GM23338 (cell line): ENCODE results near the gene ALDH5A1. TPM values are rescaled to one million over a fixed set of nuclear protein-coding genes. Genes with fewer than 3 reads are reported as not detected.
A peak's percentile ranks its signal among the peaks of the same experiment; 100 is the strongest.

Experiments used
- ATAC-seq: fragments of 200-7000 bp; cut with Tn5 transposase; 3 replicates; pipeline ENCODE4 v1.9.1; 2020
- DNase-seq: peaks from one replicate; pipeline ENCODE4 v3.0.0-alpha.2; 2015; ENCODE audit warnings: low spot score
- H2AFZ ChIP-seq: fragments of 200-600 bp; sonication (generic); 2 replicates; pipeline ENCODE4 v1.8.0; 2016; ENCODE audit warnings: antibody characterized with exemption, mild to moderate bottlenecking, moderate library complexity
- H3F3A ChIP-seq: fragments of 200-600 bp; sonication (generic); replicated peaks from 2 replicates; pipeline ENCODE4 v1.8.0; 2017; ENCODE audit warnings: antibody characterized with exemption, mixed run types, low read depth
- H3K27ac ChIP-seq: fragments of 200-600 bp; sonication (generic); 2 replicates; pipeline ENCODE4 v1.6.1; 2016; ENCODE audit warnings: low read depth
- H3K27me3 ChIP-seq: fragments of 200-600 bp; sonication (generic); 2 replicates; pipeline ENCODE4 v1.8.0; 2016; ENCODE audit warnings: mild to moderate bottlenecking, mixed run types, moderate library complexity; ENCODE audit not compliant: insufficient read depth
- H3K36me3 ChIP-seq: fragments of 200-600 bp; sonication (generic); 2 replicates; pipeline ENCODE4 v1.8.0; 2016; ENCODE audit warnings: mild to moderate bottlenecking; ENCODE audit not compliant: insufficient read depth
- H3K4me1 ChIP-seq: fragments of 200-600 bp; sonication (generic); 2 replicates; pipeline ENCODE4 v1.8.0; 2016; ENCODE audit warnings: mild to moderate bottlenecking, moderate library complexity; ENCODE audit not compliant: insufficient read depth
- H3K4me2 ChIP-seq: fragments of 200-600 bp; sonication (generic); 2 replicates; pipeline ENCODE4 v1.7.1; 2017; ENCODE audit warnings: mixed run types
- H3K4me3 ChIP-seq: fragments of 200-600 bp; sonication (generic); 2 replicates; pipeline ENCODE4 v1.6.1; 2016; ENCODE audit warnings: mixed run types
- H3K79me2 ChIP-seq: fragments of 200-600 bp; sonication (generic); replicated peaks from 2 replicates; pipeline ENCODE4 v1.8.0; 2017; ENCODE audit warnings: mild to moderate bottlenecking; ENCODE audit not compliant: insufficient read depth
- H3K9me2 ChIP-seq: fragments of 200-600 bp; sonication (generic); 2 replicates; pipeline ENCODE4 v1.8.0; 2017; ENCODE audit not compliant: insufficient read depth
- H4K20me1 ChIP-seq: fragments of 200-600 bp; sonication (generic); replicated peaks from 2 replicates; pipeline ENCODE4 v1.8.0; 2017; ENCODE audit warnings: mild to moderate bottlenecking; ENCODE audit not compliant: insufficient read depth
- H3K27ac Mint-ChIP-seq: 2 replicates; pipeline ENCODE4 v1.8.0; 2020; ENCODE audit warnings: inconsistent platforms, mild to moderate bottlenecking, moderate library complexity, mixed read lengths
- H3K27me3 Mint-ChIP-seq: 3 replicates; pipeline ENCODE4 v1.8.0; 2022; ENCODE audit warnings: low read depth, mild to moderate bottlenecking, moderate library complexity, mixed read lengths, inconsistent platforms; ENCODE audit not compliant: insufficient read depth, poor library complexity
- H3K36me3 Mint-ChIP-seq: 3 replicates; pipeline ENCODE4 v1.8.0; 2021; ENCODE audit warnings: low read depth, mild to moderate bottlenecking, inconsistent platforms, moderate library complexity, mixed read lengths
- H3K4me1 Mint-ChIP-seq: 3 replicates; pipeline ENCODE4 v1.8.0; 2020; ENCODE audit warnings: mild to moderate bottlenecking, inconsistent platforms, mixed read lengths
- H3K4me3 Mint-ChIP-seq: 3 replicates; pipeline ENCODE4 v1.8.0; 2021; ENCODE audit warnings: moderate library complexity, mild to moderate bottlenecking, inconsistent platforms, mixed read lengths
- H3K9me3 Mint-ChIP-seq: 3 replicates; pipeline ENCODE4 v1.8.0; 2020; ENCODE audit warnings: moderate library complexity, mild to moderate bottlenecking, inconsistent platforms, mixed read lengths
- CREB1 ChIP-seq: fragments of 250-450 bp; sonication (Bioruptor Pico); IDR thresholded peaks from 2 replicates; pipeline ENCODE4 v1.5.0; 2020; ENCODE audit warnings: low read depth, mild to moderate bottlenecking, moderate library complexity
- CTCF ChIP-seq, 2 experiments: fragments of 200-600 bp in 1 of 2; sonication (generic) in 1 of 2; conservative IDR thresholded peaks; 2 replicates each; pipeline versions ENCODE4 v1.5.1 to v1.6.1; 2016 to 2017; ENCODE audit warnings: antibody characterized with exemption in 2 of 2, low read depth in 2 of 2, mild to moderate bottlenecking in 2 of 2, moderate library complexity in 1 of 2
- EZH2 ChIP-seq: fragments of 200-600 bp; sonication (generic); IDR thresholded peaks from one replicate; pipeline ENCODE4 v1.8.0; 2017; ENCODE audit warnings: antibody characterized with exemption, mild to moderate bottlenecking, low read depth; ENCODE audit not compliant: unreplicated experiment
- JUNB ChIP-seq: IDR thresholded peaks from one replicate; pipeline ENCODE4 v1.6.1; 2016; ENCODE audit warnings: antibody characterized with exemption; ENCODE audit not compliant: unreplicated experiment
- NANOG ChIP-seq: IDR thresholded peaks from 2 replicates; pipeline ENCODE4 v1.6.1; 2016; ENCODE audit warnings: antibody characterized with exemption, borderline replicate concordance
- POLR2AphosphoS5 ChIP-seq: IDR thresholded peaks from 2 replicates; pipeline ENCODE4 v1.6.1; 2016; ENCODE audit warnings: antibody characterized with exemption, low read depth
- STAT1 ChIP-seq: IDR thresholded peaks from one replicate; pipeline ENCODE4 v1.6.1; 2016; ENCODE audit warnings: antibody characterized with exemption; ENCODE audit not compliant: unreplicated experiment
- ZNF114 ChIP-seq: fragments of 250-450 bp; sonication (Bioruptor Pico); IDR thresholded peaks from 2 replicates; pipeline ENCODE4 v1.5.0; 2020; ENCODE audit warnings: mild to moderate bottlenecking, moderate library complexity
- polyA plus RNA-seq: library from polyadenylated mRNA; unstranded; fragments of >200 nt; fragmentation: Nextera tagmentation; extraction: Ambion mirVana; gene quantifications from 2 replicates; pipeline ENCODE4 v1.2.1, GENCODE V29; 2016
- total RNA-seq: library from RNA; depleted of rRNA; stranded (reverse); fragments of >200 nt; shearing (Covaris generic); gene quantifications from 2 replicates; pipeline ENCODE4 v1.2.3, GENCODE V29; 2014
- TF ChIP-seq, protein P1 (sequence below): fragments of 250-450 bp; sonication (Bioruptor Pico); IDR thresholded peaks from 2 replicates; pipeline ENCODE4 v1.5.0; 2020; ENCODE audit warnings: mild to moderate bottlenecking, moderate library complexity
- TF ChIP-seq, protein P2 (sequence below): IDR thresholded peaks from one replicate; pipeline ENCODE4 v1.6.1; 2018; ENCODE audit warnings: antibody characterized with exemption; ENCODE audit not compliant: unreplicated experiment

ALDH5A1 gene
- total and polyA plus RNA-seq, 2 experiments from 2014 or later: 3.1 to 5.2 TPM

DNA sequence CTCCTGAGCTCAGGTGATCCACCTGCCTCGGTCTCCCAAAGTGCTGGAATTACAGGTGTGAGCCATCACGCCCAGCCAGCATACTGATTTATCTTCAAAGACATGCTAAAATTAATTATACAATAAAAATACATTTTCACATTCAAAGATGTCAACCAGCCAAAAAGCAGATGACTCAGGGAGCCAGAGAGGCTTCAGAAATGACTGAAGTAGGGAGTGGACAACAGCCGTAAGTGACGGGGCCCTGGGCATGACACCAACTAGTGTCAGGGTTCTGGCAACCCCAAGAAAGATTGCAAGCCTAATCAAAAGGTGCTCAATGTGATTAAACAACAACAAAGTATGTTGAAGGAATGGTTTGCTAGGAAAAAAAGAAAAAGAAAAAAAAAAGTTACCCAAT is 33.8 kb upstream of the ALDH5A1 start (continued):
- TF ChIP-seq, protein P1, sequence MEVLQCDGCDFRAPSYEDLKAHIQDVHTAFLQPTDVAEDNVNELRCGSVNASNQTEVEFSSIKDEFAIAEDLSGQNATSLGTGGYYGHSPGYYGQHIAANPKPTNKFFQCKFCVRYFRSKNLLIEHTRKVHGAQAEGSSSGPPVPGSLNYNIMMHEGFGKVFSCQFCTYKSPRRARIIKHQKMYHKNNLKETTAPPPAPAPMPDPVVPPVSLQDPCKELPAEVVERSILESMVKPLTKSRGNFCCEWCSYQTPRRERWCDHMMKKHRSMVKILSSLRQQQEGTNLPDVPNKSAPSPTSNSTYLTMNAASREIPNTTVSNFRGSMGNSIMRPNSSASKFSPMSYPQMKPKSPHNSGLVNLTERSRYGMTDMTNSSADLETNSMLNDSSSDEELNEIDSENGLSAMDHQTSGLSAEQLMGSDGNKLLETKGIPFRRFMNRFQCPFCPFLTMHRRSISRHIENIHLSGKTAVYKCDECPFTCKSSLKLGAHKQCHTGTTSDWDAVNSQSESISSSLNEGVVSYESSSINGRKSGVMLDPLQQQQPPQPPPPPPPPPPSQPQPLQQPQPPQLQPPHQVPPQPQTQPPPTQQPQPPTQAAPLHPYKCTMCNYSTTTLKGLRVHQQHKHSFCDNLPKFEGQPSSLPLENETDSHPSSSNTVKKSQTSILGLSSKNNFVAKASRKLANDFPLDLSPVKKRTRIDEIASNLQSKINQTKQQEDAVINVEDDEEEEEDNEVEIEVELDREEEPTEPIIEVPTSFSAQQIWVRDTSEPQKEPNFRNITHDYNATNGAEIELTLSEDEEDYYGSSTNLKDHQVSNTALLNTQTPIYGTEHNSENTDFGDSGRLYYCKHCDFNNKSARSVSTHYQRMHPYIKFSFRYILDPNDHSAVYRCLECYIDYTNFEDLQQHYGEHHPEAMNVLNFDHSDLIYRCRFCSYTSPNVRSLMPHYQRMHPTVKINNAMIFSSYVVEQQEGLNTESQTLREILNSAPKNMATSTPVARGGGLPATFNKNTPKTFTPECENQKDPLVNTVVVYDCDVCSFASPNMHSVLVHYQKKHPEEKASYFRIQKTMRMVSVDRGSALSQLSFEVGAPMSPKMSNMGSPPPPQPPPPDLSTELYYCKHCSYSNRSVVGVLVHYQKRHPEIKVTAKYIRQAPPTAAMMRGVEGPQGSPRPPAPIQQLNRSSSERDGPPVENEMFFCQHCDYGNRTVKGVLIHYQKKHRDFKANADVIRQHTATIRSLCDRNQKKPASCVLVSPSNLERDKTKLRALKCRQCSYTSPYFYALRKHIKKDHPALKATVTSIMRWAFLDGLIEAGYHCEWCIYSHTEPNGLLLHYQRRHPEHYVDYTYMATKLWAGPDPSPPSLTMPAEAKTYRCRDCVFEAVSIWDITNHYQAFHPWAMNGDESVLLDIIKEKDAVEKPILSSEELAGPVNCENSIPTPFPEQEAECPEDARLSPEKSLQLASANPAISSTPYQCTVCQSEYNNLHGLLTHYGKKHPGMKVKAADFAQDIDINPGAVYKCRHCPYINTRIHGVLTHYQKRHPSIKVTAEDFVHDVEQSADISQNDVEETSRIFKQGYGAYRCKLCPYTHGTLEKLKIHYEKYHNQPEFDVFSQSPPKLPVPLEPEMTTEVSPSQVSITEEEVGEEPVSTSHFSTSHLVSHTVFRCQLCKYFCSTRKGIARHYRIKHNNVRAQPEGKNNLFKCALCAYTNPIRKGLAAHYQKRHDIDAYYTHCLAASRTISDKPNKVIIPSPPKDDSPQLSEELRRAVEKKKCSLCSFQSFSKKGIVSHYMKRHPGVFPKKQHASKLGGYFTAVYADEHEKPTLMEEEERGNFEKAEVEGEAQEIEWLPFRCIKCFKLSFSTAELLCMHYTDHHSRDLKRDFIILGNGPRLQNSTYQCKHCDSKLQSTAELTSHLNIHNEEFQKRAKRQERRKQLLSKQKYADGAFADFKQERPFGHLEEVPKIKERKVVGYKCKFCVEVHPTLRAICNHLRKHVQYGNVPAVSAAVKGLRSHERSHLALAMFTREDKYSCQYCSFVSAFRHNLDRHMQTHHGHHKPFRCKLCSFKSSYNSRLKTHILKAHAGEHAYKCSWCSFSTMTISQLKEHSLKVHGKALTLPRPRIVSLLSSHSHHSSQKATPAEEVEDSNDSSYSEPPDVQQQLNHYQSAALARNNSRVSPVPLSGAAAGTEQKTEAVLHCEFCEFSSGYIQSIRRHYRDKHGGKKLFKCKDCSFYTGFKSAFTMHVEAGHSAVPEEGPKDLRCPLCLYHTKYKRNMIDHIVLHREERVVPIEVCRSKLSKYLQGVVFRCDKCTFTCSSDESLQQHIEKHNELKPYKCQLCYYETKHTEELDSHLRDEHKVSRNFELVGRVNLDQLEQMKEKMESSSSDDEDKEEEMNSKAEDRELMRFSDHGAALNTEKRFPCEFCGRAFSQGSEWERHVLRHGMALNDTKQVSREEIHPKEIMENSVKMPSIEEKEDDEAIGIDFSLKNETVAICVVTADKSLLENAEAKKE (CRISPR knock-in tag): no peak
- no peak for TF ChIP-seq CTCF (conservative IDR thresholded peaks at IDR 0.05; ENCODE audit: low read depth in 2 of 2)
- no peak for TF ChIP-seq NANOG

DNA sequence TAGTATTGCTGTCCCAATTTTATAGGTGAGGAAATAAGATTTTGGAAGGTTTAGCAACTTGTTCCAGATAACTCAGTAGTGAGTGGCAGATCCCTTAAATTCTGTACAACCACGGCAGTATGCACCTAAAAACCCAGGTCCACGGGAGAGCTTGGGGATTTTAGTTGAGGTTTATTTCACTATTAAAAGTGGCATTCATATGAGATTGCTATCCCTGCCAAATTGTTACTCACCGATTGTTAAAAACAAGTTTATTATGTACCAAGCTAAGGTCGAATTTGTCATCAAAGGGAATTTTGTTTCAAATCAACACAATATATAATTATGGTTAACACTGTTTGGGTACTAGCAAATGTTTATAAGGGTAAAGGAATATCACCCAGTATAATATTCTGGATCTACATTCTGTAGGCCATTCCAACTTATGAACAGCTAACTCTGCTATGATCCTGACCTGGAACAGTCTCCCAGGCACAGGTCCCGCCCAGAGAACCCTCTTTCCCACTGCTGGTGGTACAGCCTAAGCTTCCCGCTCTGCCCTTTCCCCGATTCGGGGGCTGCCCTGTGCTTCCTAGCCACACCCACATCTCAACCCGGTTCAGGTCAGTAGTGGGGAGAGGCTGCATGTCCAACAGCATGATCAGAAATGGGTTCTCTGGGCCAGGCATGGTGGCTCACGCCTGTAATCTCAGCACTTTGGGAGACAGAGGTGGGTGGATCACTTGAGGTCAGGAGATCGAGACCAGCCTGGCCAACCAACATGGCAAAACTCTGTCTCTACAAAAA is 30.3 kb upstream of the ALDH5A1 start:
- Mint-ChIP-seq H3K27ac (no peak overlapping the region), H3K27me3 (peaks cover 4% of the 10 kb centered on the region), H3K9me3 (no peaks in the 10 kb centered on the region), H3K4me1 (no peaks in the 10 kb centered on the region), H3K36me3 (no peaks in the 10 kb centered on the region), H3K4me3 (no peak overlapping the region)
- Histone ChIP-seq H3K27ac (no peak overlapping the region), H3K4me1 (no peaks in the 10 kb centered on the region), H3K79me2 (no peaks in the 10 kb centered on the region), H3K4me3 (no peak overlapping the region), H3K27me3 (no peaks in the 10 kb centered on the region), H3K9me2 (no peaks in the 10 kb centered on the region; the same call in 1 of the 2 replicates), H3K4me2 (no peak overlapping the region), H3F3A (no peaks in the 10 kb centered on the region), H4K20me1 (no peaks in the 10 kb centered on the region), H2AFZ (no peak overlapping the region), H3K36me3 (no peaks in the 10 kb centered on the region)
- no peak for DNase-seq
- ATAC-seq: peak; percentile 38; the same call in 2 of the 3 replicates
- no peak for TF ChIP-seq CREB1 (CRISPR knock-in tag)
- TF ChIP-seq STAT1: no peak
- no peak for TF ChIP-seq CTCF (conservative IDR thresholded peaks at IDR 0.05; ENCODE audit: low read depth in 2 of 2)
- TF ChIP-seq, protein P2, sequence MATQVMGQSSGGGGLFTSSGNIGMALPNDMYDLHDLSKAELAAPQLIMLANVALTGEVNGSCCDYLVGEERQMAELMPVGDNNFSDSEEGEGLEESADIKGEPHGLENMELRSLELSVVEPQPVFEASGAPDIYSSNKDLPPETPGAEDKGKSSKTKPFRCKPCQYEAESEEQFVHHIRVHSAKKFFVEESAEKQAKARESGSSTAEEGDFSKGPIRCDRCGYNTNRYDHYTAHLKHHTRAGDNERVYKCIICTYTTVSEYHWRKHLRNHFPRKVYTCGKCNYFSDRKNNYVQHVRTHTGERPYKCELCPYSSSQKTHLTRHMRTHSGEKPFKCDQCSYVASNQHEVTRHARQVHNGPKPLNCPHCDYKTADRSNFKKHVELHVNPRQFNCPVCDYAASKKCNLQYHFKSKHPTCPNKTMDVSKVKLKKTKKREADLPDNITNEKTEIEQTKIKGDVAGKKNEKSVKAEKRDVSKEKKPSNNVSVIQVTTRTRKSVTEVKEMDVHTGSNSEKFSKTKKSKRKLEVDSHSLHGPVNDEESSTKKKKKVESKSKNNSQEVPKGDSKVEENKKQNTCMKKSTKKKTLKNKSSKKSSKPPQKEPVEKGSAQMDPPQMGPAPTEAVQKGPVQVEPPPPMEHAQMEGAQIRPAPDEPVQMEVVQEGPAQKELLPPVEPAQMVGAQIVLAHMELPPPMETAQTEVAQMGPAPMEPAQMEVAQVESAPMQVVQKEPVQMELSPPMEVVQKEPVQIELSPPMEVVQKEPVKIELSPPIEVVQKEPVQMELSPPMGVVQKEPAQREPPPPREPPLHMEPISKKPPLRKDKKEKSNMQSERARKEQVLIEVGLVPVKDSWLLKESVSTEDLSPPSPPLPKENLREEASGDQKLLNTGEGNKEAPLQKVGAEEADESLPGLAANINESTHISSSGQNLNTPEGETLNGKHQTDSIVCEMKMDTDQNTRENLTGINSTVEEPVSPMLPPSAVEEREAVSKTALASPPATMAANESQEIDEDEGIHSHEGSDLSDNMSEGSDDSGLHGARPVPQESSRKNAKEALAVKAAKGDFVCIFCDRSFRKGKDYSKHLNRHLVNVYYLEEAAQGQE: no peak
- TF ChIP-seq NANOG: no peak
- TF ChIP-seq EZH2: no peak
- no peak for TF ChIP-seq ZNF114 (CRISPR knock-in tag)
- TF ChIP-seq JUNB: no peak
- no peak for TF ChIP-seq POLR2AphosphoS5
